ENCODE results near the gene FOXN3.
"Not testable (repeated sequence)": the region's sequence is repeated elsewhere in the genome, so short reads cannot be mapped to it uniquely, and the experiment has no call there.

The FOXN3 gene

GRCh38 chr14:89296281-89296745 lies 120.7 kb downstream of the FOXN3 start:
- DNase-seq: no peak

GRCh38 chr14:89294872-89295271 lies 122.2 kb downstream of the FOXN3 start:
- DNase-seq: no peak

GRCh38 chr14:89294469-89294868 lies 122.6 kb downstream of the FOXN3 start:
- DNase-seq: not testable (repeated sequence)

GRCh38 chr14:89294060-89294459 lies 123.0 kb downstream of the FOXN3 start:
- no peak for DNase-seq

GRCh38 chr14:89293314-89293916 lies 123.6 kb downstream of the FOXN3 start:
- DNase-seq: no peak

- DNase-seq: no peak
Observed at GRCh38 chr14:89292579-89293313, 124.3 kb downstream of the FOXN3 start.

- DNase-seq: no peak
Observed at GRCh38 chr14:89291351-89291940, 125.6 kb downstream of the FOXN3 start.

GRCh38 chr14:89290813-89291212 lies 126.2 kb downstream of the FOXN3 start:
- no peak for DNase-seq

- DNase-seq: no peak
Observed at GRCh38 chr14:89289477-89289876, 127.6 kb downstream of the FOXN3 start.

- DNase-seq: no peak
Observed at GRCh38 chr14:89288114-89288513, 128.9 kb downstream of the FOXN3 start.

GRCh38 chr14:89284333-89285058 lies 132.5 kb downstream of the FOXN3 start:
- no peak for DNase-seq

- no peak for DNase-seq
Observed at GRCh38 chr14:89283327-89284060, 133.5 kb downstream of the FOXN3 start.

- no peak for DNase-seq
Observed at GRCh38 chr14:89282191-89282590, 134.8 kb downstream of the FOXN3 start.

- DNase-seq: no peak
Observed at GRCh38 chr14:89280600-89280999, 136.4 kb downstream of the FOXN3 start.

GRCh38 chr14:89279649-89280232 lies 137.3 kb downstream of the FOXN3 start:
- no peak for DNase-seq

- no peak for DNase-seq
Observed at GRCh38 chr14:89277203-89277602, 139.8 kb downstream of the FOXN3 start.

- DNase-seq: peak in 2 of 4 experiments; percentile 37 to 49
Observed at GRCh38 chr14:89276424-89276975, 140.5 kb downstream of the FOXN3 start.

GRCh38 chr14:89270439-89271227 lies 146.4 kb downstream of the FOXN3 start:
- no peak for DNase-seq

- DNase-seq: no peak
Observed at GRCh38 chr14:89269404-89269803, 147.6 kb downstream of the FOXN3 start.

GRCh38 chr14:89268514-89268913 lies 148.5 kb downstream of the FOXN3 start:
- no peak for DNase-seq

GRCh38 chr14:89267656-89268055 lies 149.4 kb downstream of the FOXN3 start:
- no peak for DNase-seq

All from activated CD4-positive, CD25-positive, alpha-beta regulatory T cell (primary cell).